Osteocyte (in vitro differentiated cells): Measurements from ENCODE around the gene FGF16. TPM values are rescaled to one million over a fixed set of nuclear protein-coding genes. Genes with fewer than 3 reads are reported as not detected.

Source experiments
- DNase-seq: peaks from one replicate; pipeline ENCODE4 v3.0.0; 2021; ENCODE audit warnings: mixed read lengths; ENCODE audit not compliant: unreplicated experiment; ENCODE audit errors: extremely low spot score
- H3K27ac Mint-ChIP-seq: one replicate; pipeline ENCODE4 v1.8.0; 2021; ENCODE audit warnings: mild to moderate bottlenecking, mixed read lengths; ENCODE audit not compliant: unreplicated experiment
- H3K27me3 Mint-ChIP-seq: one replicate; pipeline ENCODE4 v1.8.0; 2021; ENCODE audit warnings: mixed read lengths; ENCODE audit not compliant: unreplicated experiment
- H3K36me3 Mint-ChIP-seq: one replicate; pipeline ENCODE4 v1.8.0; 2021; ENCODE audit warnings: mixed read lengths; ENCODE audit not compliant: unreplicated experiment
- H3K4me1 Mint-ChIP-seq: one replicate; pipeline ENCODE4 v1.8.0; 2021; ENCODE audit warnings: mixed read lengths; ENCODE audit not compliant: unreplicated experiment
- H3K4me3 Mint-ChIP-seq: one replicate; pipeline ENCODE4 v1.8.0; 2021; ENCODE audit warnings: mild to moderate bottlenecking, moderate library complexity, mixed read lengths; ENCODE audit not compliant: unreplicated experiment
- H3K9me3 Mint-ChIP-seq: one replicate; pipeline ENCODE4 v1.8.0; 2021; ENCODE audit warnings: mixed read lengths; ENCODE audit not compliant: unreplicated experiment
- CTCF ChIP-seq: fragments of 200-600 bp; sonication (generic); IDR thresholded peaks from 2 replicates; pipeline ENCODE4 v1.5.0; 2021; ENCODE audit warnings: antibody characterized with exemption, mild to moderate bottlenecking, moderate library complexity
- total RNA-seq: library from RNA; stranded (reverse); gene quantifications from 2 replicates; pipeline ENCODE4 v1.2.1, GENCODE V29; 2021

Gene FGF16
- total RNA-seq, 1 donor from 2014 or later: not detected

- Mint-ChIP-seq H3K36me3 (no peaks in the 10 kb centered on the region), H3K4me1 (peaks cover 31% of the 10 kb centered on the region), H3K27me3 (no peaks in the 10 kb centered on the region), H3K9me3 (peaks cover 10% of the 10 kb centered on the region), H3K27ac (no peak overlapping the region), H3K4me3 (no peak overlapping the region)
- no peak for DNase-seq
- no peak for TF ChIP-seq CTCF
Observed at GRCh38 chrX:77444075-77444474, 3.1 kb upstream of the FGF16 start.

- DNase-seq: no peak
- peaks cover 31% of the 10 kb centered on the region for H3K4me1 Mint-ChIP-seq
- no peaks in the 10 kb centered on the region for H3K27me3 Mint-ChIP-seq
- TF ChIP-seq CTCF: no peak
- peaks cover 10% of the 10 kb centered on the region for H3K9me3 Mint-ChIP-seq
- H3K27ac Mint-ChIP-seq: no peak overlapping the region
- no peaks in the 10 kb centered on the region for H3K36me3 Mint-ChIP-seq
- H3K4me3 Mint-ChIP-seq: no peak overlapping the region
Observed at GRCh38 chrX:77444545-77444944, 2.6 kb upstream of the FGF16 start.

- DNase-seq: no peak
Observed at GRCh38 chrX:77446029-77446585, 1.1 kb upstream of the FGF16 start.

GRCh38 chrX:77447653-77448569, 722 bp downstream of the FGF16 start:
- Mint-ChIP-seq H3K9me3 (peaks cover 4% of the 10 kb centered on the region), H3K27me3 (no peaks in the 10 kb centered on the region), H3K27ac (no peak overlapping the region), H3K4me3 (no peak overlapping the region), H3K36me3 (no peaks in the 10 kb centered on the region), H3K4me1 (peaks cover 15% of the 10 kb centered on the region)
- no peak for TF ChIP-seq CTCF
- no peak for DNase-seq

More at GRCh38 chrX:77446029-77446585, 1.1 kb upstream of the FGF16 start:
- no peak overlapping the region for H3K27ac Mint-ChIP-seq
- H3K36me3 Mint-ChIP-seq: no peaks in the 10 kb centered on the region
- peaks cover 4% of the 10 kb centered on the region for H3K9me3 Mint-ChIP-seq
- H3K27me3 Mint-ChIP-seq: no peaks in the 10 kb centered on the region
- peaks cover 23% of the 10 kb centered on the region for H3K4me1 Mint-ChIP-seq
- peak; percentile 43 for TF ChIP-seq CTCF
- peak overlapping the region; percentile 64 for H3K4me3 Mint-ChIP-seq

- no peaks in the 10 kb centered on the region for H3K9me3 Mint-ChIP-seq
- TF ChIP-seq CTCF: no peak
- no peak overlapping the region for H3K4me3 Mint-ChIP-seq
- DNase-seq: no peak
- no peak overlapping the region for H3K27ac Mint-ChIP-seq
- no peaks in the 10 kb centered on the region for H3K27me3 Mint-ChIP-seq
- peaks cover 15% of the 10 kb centered on the region for H3K4me1 Mint-ChIP-seq
- H3K36me3 Mint-ChIP-seq: no peaks in the 10 kb centered on the region
Observed at GRCh38 chrX:77450415-77450814, 3.2 kb downstream of the FGF16 start.
